GM23248 (cell line): ENCODE results near the gene RCOR1. TPM values are rescaled to one million over a fixed set of nuclear protein-coding genes. Genes with fewer than 3 reads are reported as not detected.

ENCODE experiments used
- DNase-seq: peaks from one replicate; pipeline ENCODE4 v3.0.0-alpha.2; 2015
- H2AFZ ChIP-seq: fragments of 200-600 bp; sonication (generic); 2 replicates; pipeline ENCODE4 v1.6.1; 2016; ENCODE audit warnings: antibody characterized with exemption
- H3F3A ChIP-seq: fragments of 200-600 bp; sonication (generic); 2 replicates; pipeline ENCODE4 v1.6.1; 2016; ENCODE audit warnings: mild to moderate bottlenecking, antibody characterized with exemption, mixed run types; ENCODE audit not compliant: insufficient read depth
- H3K27ac ChIP-seq: fragments of 200-600 bp; sonication (generic); 2 replicates; pipeline ENCODE4 v1.5.1; 2016; ENCODE audit warnings: mild to moderate bottlenecking
- H3K27me3 ChIP-seq: fragments of 200-600 bp; sonication (generic); replicated peaks from 2 replicates; pipeline ENCODE4 v1.6.1; 2016; ENCODE audit warnings: mild to moderate bottlenecking; ENCODE audit not compliant: insufficient read depth
- H3K36me3 ChIP-seq: fragments of 200-600 bp; sonication (generic); 2 replicates; pipeline ENCODE4 v1.6.1; 2016; ENCODE audit warnings: low read depth, mild to moderate bottlenecking
- H3K4me1 ChIP-seq: fragments of 200-600 bp; sonication (generic); 2 replicates; pipeline ENCODE4 v1.6.1; 2016; ENCODE audit warnings: mild to moderate bottlenecking; ENCODE audit not compliant: insufficient read depth
- H3K4me2 ChIP-seq: fragments of 200-600 bp; sonication (generic); one replicate; pipeline ENCODE4 v1.6.1; 2016; ENCODE audit warnings: mild to moderate bottlenecking; ENCODE audit not compliant: unreplicated experiment
- H3K4me3 ChIP-seq: fragments of 200-600 bp; sonication (generic); 2 replicates; pipeline ENCODE4 v1.5.1; 2016; ENCODE audit warnings: mild to moderate bottlenecking
- H3K79me2 ChIP-seq: fragments of 200-600 bp; sonication (generic); 2 replicates; pipeline ENCODE4 v1.6.1; 2016; ENCODE audit warnings: mild to moderate bottlenecking; ENCODE audit not compliant: insufficient read depth
- H3K9ac ChIP-seq: fragments of 200-600 bp; sonication (generic); 2 replicates; pipeline ENCODE4 v1.6.1; 2016; ENCODE audit warnings: mild to moderate bottlenecking
- H3K9me2 ChIP-seq: fragments of 200-600 bp; sonication (generic); 2 replicates; pipeline ENCODE4 v1.6.1; 2016; ENCODE audit warnings: mixed run types, mild to moderate bottlenecking, moderate library complexity; ENCODE audit not compliant: insufficient read depth
- H3K9me3 ChIP-seq: fragments of 200-600 bp; sonication (generic); one replicate; pipeline ENCODE4 v1.6.1; 2017; ENCODE audit warnings: low read depth
- H4K20me1 ChIP-seq: fragments of 200-600 bp; sonication (generic); 2 replicates; pipeline ENCODE4 v1.6.0; 2016; ENCODE audit not compliant: insufficient read depth
- EZH2 ChIP-seq: fragments of 200-600 bp; sonication (generic); IDR thresholded peaks from 2 replicates; pipeline ENCODE4 v1.6.1; 2018; ENCODE audit warnings: antibody characterized with exemption, mild to moderate bottlenecking; ENCODE audit not compliant: insufficient read depth, poor library complexity, severe bottlenecking
- EZH2phosphoT487 ChIP-seq: fragments of 200-600 bp; sonication (generic); IDR thresholded peaks from 2 replicates; pipeline ENCODE4 v1.6.1; 2018; ENCODE audit warnings: antibody characterized with exemption, moderate library complexity, mild to moderate bottlenecking, low read depth; ENCODE audit not compliant: insufficient read depth
- WGBS, 2 experiments: methylation state at CpG; one replicate each; pipeline ENCODE4 v1.1.6; 2015 to 2017; ENCODE audit warnings: low lambda C conversion rate in 2 of 2, low coverage in 1 of 2; ENCODE audit errors: missing lambda C conversion rate in 2 of 2; 5-methylcytosine and 5-hydroxymethylcytosine counted together
- in situ Hi-C: fragments of 300-500 bp; cut with MboI; formaldehyde crosslinking; loops from 2 replicates; pipeline ENCODE4 v1.15.0; 2020
- polyA plus RNA-seq: library from polyadenylated mRNA; unstranded; fragments of >200 nt; fragmentation: Nextera tagmentation; extraction: Ambion mirVana; gene quantifications from 2 replicates; pipeline ENCODE4 v1.2.1, GENCODE V29; 2016
- total RNA-seq: library from RNA; depleted of rRNA; stranded (reverse); fragments of >200 nt; shearing (Covaris generic); gene quantifications from 2 replicates; pipeline ENCODE4 v1.2.3, GENCODE V29; 2014

The RCOR1 gene
- total and polyA plus RNA-seq, 2 experiments from 2014 or later = 3.2 to 15.6 TPM

GRCh38 chr14:102590667-102591099, 1.8 kb upstream of the RCOR1 start:
- peaks cover 27% of the 10 kb centered on the region for H3K79me2 ChIP-seq
- 40 to 51% methylated on average over 12 to 13 of the region's 13 CpGs for WGBS, 2 experiments
- H3K9ac ChIP-seq = peak overlapping the region; percentile 97; the same call in 1 of the 2 replicates
- peaks cover 20% of the 10 kb centered on the region for H3F3A ChIP-seq
- peak overlapping the region; percentile 98; the same call in 1 of the 2 replicates for H3K27ac ChIP-seq
- TF ChIP-seq EZH2 (no peak), EZH2phosphoT487 (no peak)
- H4K20me1 ChIP-seq = peaks cover 4% of the 10 kb centered on the region; the same call in 1 of the 2 replicates
- in situ Hi-C loops = no loop called here
- peak overlapping the region; percentile 71; the same call in 1 of the 2 replicates for H2AFZ ChIP-seq
- peaks cover 17% of the 10 kb centered on the region; the same call in 1 of the 2 replicates for H3K4me1 ChIP-seq
- H3K36me3 ChIP-seq = no peaks in the 10 kb centered on the region
- no peaks in the 10 kb centered on the region for H3K9me3 ChIP-seq
- H3K4me2 ChIP-seq = peak overlapping the region; percentile 91
- H3K4me3 ChIP-seq = peak overlapping the region; percentile 91
- peak; percentile 66 for DNase-seq
- H3K27me3 ChIP-seq = no peaks in the 10 kb centered on the region
- no peaks in the 10 kb centered on the region for H3K9me2 ChIP-seq

- Histone ChIP-seq H3K9me2 (no peaks in the 10 kb centered on the region), H3K4me1 (peaks cover 17% of the 10 kb centered on the region; the same call in 1 of the 2 replicates), H2AFZ (peak overlapping the region; percentile 71), H3K36me3 (no peaks in the 10 kb centered on the region), H4K20me1 (peaks cover 4% of the 10 kb centered on the region; the same call in 1 of the 2 replicates), H3K27ac (peak overlapping the region; percentile 98), H3F3A (peaks cover 20% of the 10 kb centered on the region), H3K4me3 (peak overlapping the region; percentile 91), H3K4me2 (peak overlapping the region; percentile 91), H3K79me2 (peaks cover 35% of the 10 kb centered on the region), H3K9ac (peak overlapping the region; percentile 97), H3K27me3 (no peaks in the 10 kb centered on the region), H3K9me3 (no peaks in the 10 kb centered on the region)
- WGBS, 2 experiments = 2% methylated on average over 8 to 36 of the region's 37 CpGs
- in situ Hi-C loops = no loop called here
- DNase-seq = peak; percentile 54
- TF ChIP-seq EZH2 (no peak), EZH2phosphoT487 (no peak)
Measured at GRCh38 chr14:102591372-102591943, 991 bp upstream of the RCOR1 start.

GRCh38 chr14:102592763-102593060, 263 bp downstream of the RCOR1 start:
- H2AFZ ChIP-seq = no peak overlapping the region
- H3K9me2 ChIP-seq = no peaks in the 10 kb centered on the region
- peaks cover 17% of the 10 kb centered on the region; the same call in 1 of the 2 replicates for H3K4me1 ChIP-seq
- peak overlapping the region; percentile 81 for H3K27ac ChIP-seq
- peaks cover 4% of the 10 kb centered on the region; the same call in 1 of the 2 replicates for H4K20me1 ChIP-seq
- DNase-seq = no peak
- peak overlapping the region; percentile 85 for H3K9ac ChIP-seq
- H3K79me2 ChIP-seq = peaks cover 48% of the 10 kb centered on the region
- H3F3A ChIP-seq = peaks cover 14% of the 10 kb centered on the region
- H3K36me3 ChIP-seq = no peaks in the 10 kb centered on the region
- TF ChIP-seq EZH2 (no peak), EZH2phosphoT487 (no peak)
- WGBS, 2 experiments = 2% methylated on average over 26 of the region's 49 CpGs; no CpG with 5 or more reads in 1 of the 2 experiments
- H3K4me3 ChIP-seq = peak overlapping the region; percentile 93
- in situ Hi-C loops = no loop called here
- no peaks in the 10 kb centered on the region for H3K9me3 ChIP-seq
- no peaks in the 10 kb centered on the region for H3K27me3 ChIP-seq
- H3K4me2 ChIP-seq = peak overlapping the region; percentile 90

GRCh38 chr14:102593061-102593824, 794 bp downstream of the RCOR1 start:
- peak overlapping the region; percentile 44 for H2AFZ ChIP-seq
- H3F3A ChIP-seq = peaks cover 14% of the 10 kb centered on the region
- H3K9ac ChIP-seq = peak overlapping the region; percentile 85
- H3K9me2 ChIP-seq = no peaks in the 10 kb centered on the region
- peaks cover 4% of the 10 kb centered on the region; the same call in 1 of the 2 replicates for H4K20me1 ChIP-seq
- TF ChIP-seq EZH2phosphoT487 (no peak), EZH2 (no peak)
- in situ Hi-C loops = no loop called here
- H3K9me3 ChIP-seq = no peaks in the 10 kb centered on the region
- 1 to 2% methylated on average over 51 to 66 of the region's 75 CpGs for WGBS, 2 experiments
- peak overlapping the region; percentile 81 for H3K27ac ChIP-seq
- H3K4me3 ChIP-seq = peak overlapping the region; percentile 93
- H3K79me2 ChIP-seq = peaks cover 53% of the 10 kb centered on the region
- H3K4me1 ChIP-seq = peaks cover 17% of the 10 kb centered on the region; the same call in 1 of the 2 replicates
- no peaks in the 10 kb centered on the region for H3K27me3 ChIP-seq
- H3K36me3 ChIP-seq = no peaks in the 10 kb centered on the region
- H3K4me2 ChIP-seq = peak overlapping the region; percentile 90
- DNase-seq = peak; percentile 84
